Measurements from ENCODE around the gene CCT5.

Gene CCT5

DNA sequence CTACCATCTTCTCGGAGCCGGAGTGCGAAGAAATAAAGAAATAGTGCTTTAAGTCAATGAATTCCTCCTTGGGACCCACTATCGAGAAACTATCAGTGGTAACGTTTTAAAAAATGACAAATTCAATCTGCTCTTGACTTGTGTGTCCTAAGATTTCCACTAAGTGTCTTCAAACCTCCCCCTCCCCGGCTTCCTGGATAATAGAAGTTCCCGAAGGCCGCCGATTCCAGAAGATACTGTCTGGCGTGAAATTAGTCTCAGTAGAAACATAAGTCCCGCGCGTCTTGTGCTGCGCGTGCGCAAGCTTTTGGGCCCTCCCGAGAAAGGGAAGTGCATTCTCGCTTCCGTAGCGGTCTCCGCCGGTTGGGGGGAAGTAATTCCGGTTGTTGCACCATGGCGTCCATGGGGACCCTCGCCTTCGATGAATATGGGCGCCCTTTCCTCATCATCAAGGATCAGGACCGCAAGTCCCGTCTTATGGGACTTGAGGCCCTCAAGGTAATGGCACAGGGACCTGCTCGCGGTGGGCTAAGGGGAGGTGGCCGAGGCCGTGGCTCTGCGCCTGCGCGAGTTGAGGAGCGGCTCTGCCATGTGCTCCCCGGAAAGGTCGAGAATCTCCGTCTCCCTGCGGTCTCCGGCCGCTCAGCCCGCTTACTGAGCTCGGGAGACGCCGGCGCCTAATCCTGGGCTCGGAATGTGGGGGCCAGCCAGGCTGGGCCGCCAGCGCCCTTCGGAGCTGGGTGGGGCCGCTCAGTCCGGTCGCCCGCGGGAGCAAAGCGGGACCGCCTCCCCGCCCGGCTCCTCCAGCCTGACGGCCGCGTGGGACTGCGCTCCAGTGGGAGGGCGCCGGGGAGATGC lies at the start of gene CCT5:
Gene CCT5, plus strand, starts transcription at position 333 of the 858 bp plus-strand sequence. Its CDS starts 61 bp downstream, at position 394.
- DNase-seq (ENCODE audit: low read depth in 2 of 2, low spot score in 1 of 2), result peak; percentile 72 to 82

DNA sequence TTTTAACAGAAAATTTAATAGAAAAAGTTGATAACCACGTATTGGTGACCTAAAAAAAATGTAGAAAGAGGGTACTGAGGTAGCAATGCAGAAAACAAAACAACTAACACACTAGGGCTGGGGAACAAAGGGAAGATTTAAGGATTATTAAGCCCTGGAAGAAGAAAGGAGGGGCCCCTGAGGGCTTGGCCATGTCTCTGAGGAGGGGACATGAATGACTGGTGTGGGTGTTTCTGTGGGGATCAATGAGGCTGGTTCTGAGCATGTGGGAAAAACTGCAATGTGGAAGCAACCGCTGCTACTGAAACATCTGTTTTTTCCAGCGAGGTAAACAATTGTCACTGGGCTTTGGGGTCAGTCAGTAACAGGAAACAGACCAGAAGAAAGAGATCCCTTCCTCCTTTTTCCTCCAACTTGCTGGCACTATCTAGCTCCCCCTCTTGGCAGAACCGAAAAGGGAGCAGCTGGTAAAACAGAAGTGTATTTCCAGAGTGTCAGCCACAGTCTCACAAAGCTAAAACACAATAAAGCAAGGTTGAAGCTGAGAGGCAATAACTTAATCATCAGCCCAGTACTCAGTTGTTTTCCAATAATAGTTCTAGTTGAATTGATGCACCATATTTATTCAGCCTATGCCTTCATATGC lies 48.7 kb upstream of the CCT5 start:
- no peak for DNase-seq (ENCODE audit: low read depth in 2 of 2, low spot score in 1 of 2)

DNA sequence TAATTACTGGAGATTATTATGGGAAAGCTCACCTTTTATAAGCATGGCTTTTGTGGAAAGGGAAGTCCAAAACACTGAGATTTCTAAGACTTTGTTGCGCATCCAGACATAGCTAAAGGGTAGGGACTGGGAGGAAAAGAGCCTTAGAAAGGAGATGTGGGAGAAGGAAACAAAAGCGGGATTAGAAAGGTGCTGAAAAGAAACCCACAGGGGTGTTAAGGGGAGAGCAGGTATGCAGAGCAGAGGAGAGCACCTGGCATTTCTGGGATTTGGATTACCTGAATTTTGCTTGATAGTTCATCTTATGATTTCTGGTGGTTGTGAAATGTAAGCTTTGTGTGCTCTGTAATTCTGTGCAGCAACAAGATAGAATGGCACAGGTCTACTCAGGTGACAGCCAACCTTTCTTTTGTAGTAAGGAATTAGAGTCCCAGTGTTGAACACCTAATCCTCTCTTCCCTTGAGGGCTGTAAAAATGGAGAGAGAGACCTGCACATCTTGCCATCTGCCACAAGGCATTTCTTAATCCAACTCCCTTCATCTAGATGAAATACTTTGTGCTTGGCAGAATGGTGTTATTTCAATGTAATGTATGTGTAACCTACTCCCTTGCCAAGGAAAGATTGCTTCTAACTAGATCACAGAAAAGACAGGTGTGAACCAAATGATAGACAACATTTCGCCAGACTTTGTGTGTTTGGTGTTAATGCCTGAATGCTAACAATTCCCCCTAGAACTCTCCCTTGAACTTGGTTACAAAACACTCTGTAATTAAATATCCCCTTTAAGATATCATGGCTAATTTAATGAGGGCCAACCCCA lies 47.8 kb upstream of the CCT5 start:
- DNase-seq (ENCODE audit: low read depth in 2 of 2, low spot score in 1 of 2), result no peak

DNA sequence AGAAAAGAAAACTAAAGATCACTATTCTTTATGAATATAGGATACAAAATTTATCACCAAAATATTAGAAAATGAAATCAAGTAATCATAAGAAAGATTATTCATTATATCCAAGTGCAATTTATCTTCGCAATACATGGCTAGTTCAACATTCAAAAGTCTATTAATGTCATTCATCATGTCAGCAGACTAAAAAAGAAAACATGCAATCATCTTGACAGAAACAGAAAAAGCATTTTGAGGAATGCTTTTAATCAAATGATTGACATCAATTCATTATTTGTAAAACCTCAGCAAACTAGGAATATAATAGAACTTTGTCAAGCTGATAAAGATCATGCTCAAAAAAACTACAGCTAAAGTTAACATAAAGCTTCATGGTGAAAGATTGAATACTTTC lies 41.1 kb upstream of the CCT5 start:
- DNase-seq (ENCODE audit: low read depth in 2 of 2, low spot score in 1 of 2), result no peak

DNA sequence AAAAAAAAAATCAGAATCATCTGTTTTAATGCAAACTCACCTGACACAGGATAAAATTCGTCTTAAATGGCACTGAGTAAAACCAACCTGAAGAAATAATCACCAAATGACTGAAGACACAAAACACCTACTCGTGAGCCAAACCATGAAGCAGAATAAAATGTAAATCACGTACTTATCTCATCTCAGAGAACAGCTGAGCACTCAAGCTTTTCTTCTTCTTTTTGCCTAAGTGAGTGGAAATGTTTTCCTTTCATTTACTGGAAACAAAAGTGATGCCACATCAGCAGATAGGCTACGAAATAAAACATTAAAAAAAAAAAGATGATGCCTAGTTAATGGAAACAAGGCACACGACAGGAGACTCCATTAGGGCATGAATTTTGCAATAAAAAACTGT lies 36.8 kb upstream of the CCT5 start:
- DNase-seq (ENCODE audit: low read depth in 2 of 2, low spot score in 1 of 2), result no peak

DNA sequence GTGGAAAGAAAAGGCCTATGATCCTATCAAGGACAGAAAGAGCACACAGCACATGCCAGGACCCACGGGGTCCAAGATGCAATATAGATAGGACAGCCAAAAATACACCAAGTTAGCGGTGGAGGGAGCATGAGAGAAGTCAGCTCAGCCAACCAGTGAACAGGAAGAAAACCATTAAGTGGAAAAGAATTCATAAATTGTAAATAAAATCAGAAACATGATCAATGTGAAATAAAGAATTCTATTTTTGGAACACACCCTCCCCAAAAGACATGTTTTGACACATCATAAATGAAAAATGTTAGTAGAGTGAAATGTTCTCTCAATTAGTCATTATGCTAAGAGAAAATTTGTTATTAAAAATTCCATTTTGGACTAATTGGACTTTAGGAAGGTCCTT lies 36.0 kb upstream of the CCT5 start:
- DNase-seq (ENCODE audit: low read depth in 2 of 2, low spot score in 1 of 2), result no peak

DNA sequence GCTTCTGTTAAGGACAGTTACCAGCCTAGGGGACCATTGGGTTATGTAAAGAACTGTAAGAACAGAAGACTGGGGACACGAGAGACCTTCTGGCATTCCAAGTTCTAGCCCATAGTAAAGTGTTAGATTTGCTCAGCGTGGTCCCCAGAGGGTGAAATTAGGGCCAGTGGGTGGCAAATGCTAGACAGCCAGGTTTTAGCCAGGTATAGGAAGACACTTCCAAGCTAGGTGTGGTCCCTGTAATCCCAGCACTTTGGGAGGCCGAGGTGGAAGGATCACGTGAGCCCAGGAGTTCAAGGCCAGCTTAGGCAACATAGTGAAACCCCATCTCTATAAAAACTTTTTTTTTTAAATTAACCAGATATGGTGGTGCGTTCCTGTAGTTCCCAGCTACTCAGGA lies 34.7 kb upstream of the CCT5 start:
- DNase-seq (ENCODE audit: low read depth in 2 of 2, low spot score in 1 of 2), result no peak

DNA sequence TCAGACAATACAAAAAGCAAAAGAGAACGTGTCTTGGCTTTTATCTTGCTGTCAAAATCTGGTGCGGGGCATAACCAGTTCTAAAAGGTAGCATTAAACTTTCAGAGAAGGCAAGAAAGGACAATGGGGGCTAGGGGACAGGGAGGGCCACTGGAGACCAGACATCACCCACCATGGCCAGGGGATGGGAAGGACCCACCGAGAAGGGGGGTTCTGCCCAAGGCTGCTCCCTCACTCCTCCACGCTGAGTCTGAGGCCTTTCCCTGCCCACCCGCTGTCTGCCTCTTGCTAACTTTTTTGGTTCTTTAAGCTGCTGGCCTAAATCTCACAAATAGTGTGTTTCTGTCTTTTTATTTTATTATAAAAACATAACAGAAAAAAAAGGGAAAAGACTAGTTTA lies 34.0 kb upstream of the CCT5 start:
- no peak for DNase-seq (ENCODE audit: low read depth in 2 of 2, low spot score in 1 of 2)

DNA sequence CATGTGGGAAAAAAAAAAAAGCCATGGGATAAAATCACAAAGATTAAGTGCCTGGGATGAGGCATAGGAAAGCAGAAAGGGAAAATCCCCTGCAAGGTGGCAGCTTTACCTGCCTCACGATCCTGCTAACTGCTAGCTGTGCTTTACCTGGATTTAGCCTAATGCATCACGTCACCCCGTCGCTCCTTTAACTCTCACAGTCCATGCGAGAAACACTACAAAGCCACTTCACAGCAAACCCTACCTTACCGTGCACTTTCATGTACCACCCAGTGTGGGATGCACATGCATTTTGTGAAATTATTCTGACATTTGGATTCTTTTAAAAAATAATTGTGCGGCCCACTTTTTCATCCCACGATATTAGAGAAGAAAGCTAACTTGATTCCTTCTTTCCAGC lies 31.4 kb upstream of the CCT5 start:
- DNase-seq (ENCODE audit: low read depth in 2 of 2, low spot score in 1 of 2), result no peak

DNA sequence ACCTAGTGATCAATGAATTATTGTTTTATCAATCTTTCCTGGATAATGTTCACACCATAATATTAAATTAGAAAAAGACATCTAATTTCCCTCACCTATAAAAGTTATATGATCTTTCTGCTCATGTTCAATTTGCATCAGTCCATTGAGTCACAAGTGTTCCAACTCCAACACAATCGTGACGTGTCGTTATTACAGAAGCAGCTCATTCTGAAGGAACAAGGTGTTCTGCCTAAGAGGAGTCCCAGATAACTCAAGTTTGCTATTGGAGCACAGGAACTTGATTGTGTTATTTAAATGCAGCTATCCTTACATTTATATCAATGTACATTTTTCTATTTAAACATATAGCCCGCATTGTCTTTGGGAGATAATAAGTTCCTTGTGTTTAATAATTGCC lies 31.0 kb upstream of the CCT5 start:
- DNase-seq (ENCODE audit: low read depth in 2 of 2, low spot score in 1 of 2), result no peak

DNA sequence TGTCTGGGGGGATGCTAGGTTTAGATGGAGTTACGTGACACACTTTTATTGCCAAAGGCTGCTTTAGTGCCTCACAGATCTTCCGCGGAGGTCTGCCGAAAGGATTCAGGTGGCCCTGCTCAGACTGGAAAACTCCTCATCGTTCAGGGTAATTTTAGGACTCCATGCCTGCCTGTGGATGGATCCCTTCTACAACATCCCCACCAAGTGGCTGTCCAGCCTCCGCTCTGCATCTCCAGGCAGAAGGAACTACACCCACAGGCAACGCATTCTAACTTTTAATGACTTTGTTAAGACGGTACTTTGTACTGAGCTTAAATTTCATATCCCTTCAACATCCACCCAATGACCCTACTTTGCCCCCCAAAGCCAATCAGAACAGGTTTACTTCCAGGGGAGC lies 29.8 kb upstream of the CCT5 start:
- no peak for DNase-seq (ENCODE audit: low read depth in 2 of 2, low spot score in 1 of 2)

DNA sequence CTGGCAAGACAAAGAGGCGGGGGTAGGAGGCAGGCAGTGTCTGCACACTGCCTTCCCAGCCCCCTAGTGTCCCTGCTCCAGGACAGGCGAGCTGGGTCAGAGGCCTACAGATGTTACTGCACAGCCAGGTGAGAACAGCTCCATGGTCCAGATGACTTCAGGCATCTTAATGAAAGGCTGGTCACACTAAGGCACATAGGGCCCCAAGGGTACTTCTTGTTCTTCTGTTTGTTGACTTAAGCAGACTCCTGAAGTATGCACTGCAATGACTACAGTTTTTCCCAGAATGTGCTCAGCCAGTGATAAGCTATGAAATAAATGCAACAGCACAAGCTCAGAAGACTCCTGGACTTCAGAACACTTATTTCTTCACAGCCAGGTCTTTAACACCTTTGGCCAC lies 27.8 kb upstream of the CCT5 start:
- DNase-seq (ENCODE audit: low read depth in 2 of 2, low spot score in 1 of 2), result no peak

DNA sequence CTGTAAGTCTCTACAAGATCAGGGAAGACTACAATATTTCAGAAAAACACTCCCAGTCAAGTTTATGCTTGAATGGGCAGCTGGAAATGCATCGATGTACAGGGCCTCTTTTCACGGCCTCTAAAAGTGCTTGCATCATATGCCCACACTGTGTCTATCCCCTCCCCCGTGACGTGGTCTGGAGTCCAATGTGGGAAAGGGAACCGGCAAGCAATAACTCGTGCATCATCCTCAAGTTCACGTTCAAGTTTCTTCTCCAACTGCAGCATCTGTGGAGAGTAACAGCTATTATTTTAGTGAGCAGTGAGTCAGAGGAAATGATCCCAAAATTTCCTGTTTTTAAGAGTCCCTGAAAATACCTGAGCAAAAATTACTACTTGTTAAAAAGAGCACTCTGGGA lies 22.7 kb upstream of the CCT5 start:
- DNase-seq (ENCODE audit: low read depth in 2 of 2, low spot score in 1 of 2), result no peak

DNA sequence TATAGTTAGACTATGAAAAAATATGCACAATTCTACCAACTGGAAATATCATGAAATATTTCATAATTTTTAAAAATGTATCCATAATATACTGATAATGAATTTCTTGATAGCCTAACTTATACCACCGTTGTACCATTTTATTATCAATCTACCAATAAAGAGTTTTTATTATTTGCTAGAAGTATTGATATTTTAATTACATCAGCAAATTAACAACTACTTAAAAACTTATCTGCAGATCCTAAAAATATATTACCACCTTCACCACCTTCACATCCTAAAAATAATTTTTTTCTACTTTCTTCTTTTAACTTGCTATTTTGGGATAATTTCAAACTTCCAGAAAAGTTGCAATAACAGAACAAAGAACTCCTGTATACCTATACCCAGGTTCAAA lies 21.8 kb upstream of the CCT5 start:
- DNase-seq (ENCODE audit: low read depth in 2 of 2, low spot score in 1 of 2), result no peak

DNA sequence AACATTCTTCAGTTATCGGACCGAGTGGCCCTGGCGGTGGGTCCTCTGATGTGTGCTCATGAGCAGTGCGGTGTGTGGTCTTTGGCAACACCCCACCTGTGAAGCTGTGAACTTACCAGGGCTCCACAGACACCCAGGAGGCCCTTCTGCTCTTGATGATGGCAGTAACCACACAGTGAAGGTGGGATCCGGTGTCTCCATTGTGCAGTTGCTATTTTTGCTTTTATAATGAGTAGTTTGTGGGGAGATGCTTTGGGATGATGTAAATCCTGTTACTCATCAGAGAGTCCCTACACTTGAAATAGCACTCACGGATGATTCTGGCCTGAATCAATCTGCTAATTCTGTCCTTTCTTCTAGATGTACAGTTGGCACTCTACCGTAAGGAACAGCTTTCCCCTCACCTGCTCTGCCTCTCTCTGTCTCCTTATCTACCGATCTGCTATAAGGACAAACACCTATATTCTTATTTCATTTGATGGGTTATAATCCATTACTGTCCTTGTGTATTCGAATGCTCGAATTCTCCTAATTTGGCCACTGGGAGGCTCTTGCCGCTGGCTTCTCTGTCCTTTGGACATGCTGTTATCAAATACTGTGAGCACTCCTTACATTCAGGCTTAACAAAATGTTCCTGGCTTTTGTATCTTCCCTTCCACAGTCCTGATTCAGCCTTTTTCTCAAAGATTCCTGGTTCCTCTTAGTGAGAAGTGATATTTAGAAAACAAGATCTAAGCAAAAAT lies 20.6 kb upstream of the CCT5 start:
- no peak for DNase-seq (ENCODE audit: low read depth in 2 of 2, low spot score in 1 of 2)

DNA sequence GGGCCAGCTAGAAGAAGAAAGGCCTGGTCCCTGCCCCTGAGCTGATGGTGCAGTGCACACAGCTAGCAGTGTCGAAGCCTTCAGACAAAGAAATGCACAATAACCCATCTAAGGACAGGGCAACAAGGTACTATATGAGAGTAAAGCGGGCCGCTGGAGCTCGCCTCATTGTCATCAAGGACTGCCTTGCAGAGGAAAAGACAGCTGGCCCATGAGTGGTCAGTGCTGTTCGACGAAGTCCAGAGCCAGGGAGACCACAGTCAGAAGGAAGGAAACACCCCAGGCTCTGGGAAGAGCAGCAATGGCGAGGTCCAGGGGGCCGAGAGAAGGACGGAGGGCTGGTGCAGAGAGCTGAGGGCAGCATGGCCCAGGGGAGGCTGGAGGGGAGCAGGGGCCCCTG lies 17.7 kb upstream of the CCT5 start:
- DNase-seq (ENCODE audit: low read depth in 2 of 2, low spot score in 1 of 2), result no peak

DNA sequence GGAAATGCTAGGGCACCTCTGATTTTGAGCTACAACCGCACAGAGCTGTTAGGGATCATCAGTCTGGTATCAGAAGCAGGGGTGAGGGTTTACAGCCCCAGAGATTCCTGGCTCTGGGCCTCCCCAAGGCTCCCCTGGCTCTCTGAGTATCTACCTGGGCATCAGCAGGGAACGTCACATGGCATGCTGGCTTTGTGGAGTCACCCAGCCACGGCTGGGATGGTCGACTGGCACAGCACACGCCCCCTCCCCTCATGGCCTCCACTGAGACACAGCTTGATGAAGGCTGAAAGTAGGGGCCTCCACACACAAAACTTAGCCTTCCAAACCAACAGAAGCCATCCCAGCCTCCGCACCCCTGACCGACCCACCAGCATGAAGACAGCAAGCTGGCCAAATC lies 17.1 kb upstream of the CCT5 start:
- DNase-seq (ENCODE audit: low read depth in 2 of 2, low spot score in 1 of 2), result no peak

DNA sequence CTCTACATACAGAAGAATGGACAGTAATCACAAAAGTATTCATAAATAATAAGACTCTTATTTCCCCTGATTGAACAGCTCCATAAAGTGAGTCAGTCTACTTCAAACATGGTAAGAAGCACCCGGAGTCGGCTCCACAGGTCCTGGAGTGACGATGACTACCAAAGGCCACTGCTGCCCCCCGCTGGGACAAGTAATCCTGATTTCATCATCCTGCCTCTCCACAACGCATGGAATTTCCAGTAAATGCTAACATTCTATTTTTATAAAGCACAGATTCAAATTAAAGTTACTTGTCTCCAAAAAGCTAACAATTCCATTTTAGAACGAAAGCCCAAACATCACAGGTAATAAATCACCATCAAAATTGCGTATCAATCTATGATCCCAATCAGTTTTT lies 16.6 kb upstream of the CCT5 start:
- DNase-seq (ENCODE audit: low read depth in 2 of 2, low spot score in 1 of 2), result no peak

DNA sequence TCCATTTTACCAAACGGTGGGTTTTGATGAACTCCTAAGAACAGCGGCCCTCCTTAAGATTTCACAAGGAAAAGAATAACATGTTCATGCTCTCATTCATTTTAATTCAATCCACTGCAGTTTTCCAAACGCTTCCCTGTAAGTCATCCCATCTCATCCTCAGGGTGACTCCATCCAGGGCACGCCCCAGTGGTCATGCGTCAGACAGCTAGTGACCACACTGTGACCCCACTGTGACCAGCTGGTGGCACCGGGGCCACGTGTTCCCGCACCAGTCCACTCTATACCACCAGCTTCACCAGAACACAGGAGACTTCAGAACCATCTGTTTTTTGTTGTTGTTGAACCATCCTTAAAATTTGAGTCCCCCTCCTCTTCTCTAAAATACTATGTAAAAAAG lies 14.7 kb upstream of the CCT5 start:
- DNase-seq (ENCODE audit: low read depth in 2 of 2, low spot score in 1 of 2), result no peak

DNA sequence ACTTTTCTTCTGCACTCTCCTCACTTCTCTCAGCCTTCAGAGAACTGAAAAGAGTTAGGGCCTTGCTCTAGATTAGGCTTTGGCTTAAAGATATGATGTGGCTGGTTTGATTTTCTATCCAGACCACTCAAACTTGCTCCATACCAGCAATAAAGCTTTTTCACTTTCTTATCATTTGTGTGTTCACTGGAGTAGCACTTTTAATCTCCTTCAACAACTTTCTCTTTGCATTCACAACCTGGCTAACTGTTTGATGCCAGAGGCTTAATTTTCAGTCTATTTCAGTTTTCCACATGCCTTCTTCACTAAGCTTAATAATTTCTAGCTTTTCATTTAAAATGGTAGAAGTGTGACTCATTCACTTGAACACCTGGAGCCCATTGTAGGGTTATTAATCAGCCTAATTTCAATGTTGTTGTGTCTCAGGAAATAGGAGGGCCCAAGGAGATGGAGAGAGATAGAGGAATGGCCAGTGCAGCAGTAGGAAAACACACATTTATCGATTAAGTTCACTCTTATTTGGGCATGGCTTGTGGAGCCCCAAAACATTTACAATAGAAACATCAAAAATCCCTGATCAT lies 6.3 kb upstream of the CCT5 start:
- no peak for DNase-seq (ENCODE audit: low read depth in 2 of 2, low spot score in 1 of 2)

DNA sequence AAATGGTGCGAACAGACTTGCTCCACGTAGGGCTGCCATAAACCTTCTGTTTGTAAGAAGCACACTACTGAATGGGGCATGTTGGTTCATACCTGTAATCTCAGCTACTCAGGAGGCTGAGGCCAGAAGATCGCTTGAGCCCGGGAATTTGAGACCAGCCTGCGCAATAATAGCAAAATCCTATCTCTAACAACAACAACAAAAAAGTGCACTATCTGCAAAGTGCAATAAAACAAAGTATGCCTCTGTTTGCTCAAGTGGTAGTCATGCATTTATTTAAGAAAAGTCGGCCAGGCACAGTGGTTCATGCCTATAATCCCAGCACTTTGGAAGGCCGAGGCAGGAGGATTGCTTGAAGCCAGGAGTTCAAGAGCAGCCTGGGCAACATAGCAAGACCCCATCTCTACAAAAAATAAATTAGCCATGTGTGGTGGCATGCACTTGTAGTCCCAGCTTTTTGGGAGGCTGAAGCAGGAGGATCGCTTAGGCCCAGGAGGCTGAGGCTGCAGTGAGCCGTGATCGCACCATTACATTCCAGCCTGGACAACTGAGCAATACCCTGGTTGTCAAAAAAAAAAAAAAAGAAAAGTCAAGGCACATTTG lies 5.6 kb upstream of the CCT5 start:
- no peak for DNase-seq (ENCODE audit: low read depth in 2 of 2, low spot score in 1 of 2)

Measured in stimulated activated CD8-positive, alpha-beta memory T cell treated with anti-CD3 and anti-CD28 coated beads, Interleukin-4, amount 100 ng/mL, for 4 hours (primary cell).